CD8-positive, alpha-beta memory T cell (primary cell): Measurements from ENCODE around the gene ERC2. TPM values are rescaled to one million over a fixed set of nuclear protein-coding genes. Genes with fewer than 3 reads are reported as not detected.

ENCODE experiments used
- CTCF ChIA-PET: fragments of 350-600 bp; sonication (Branson Sonifier 250); formaldehyde crosslinking; loops from one replicate; lab custom pipeline; 2021; ENCODE audit warnings: antibody characterized with exemption; lab: Charles Lee
- POLR2A ChIA-PET: fragments of 350-600 bp; sonication (Branson Sonifier 250); formaldehyde crosslinking; loops from one replicate; lab custom pipeline; 2021; ENCODE audit warnings: antibody characterized with exemption; lab: Charles Lee
- DNase-seq, 5 donors: peaks; one replicate each; pipeline versions ENCODE4 v3.0.0 to v3.0.0-alpha.2; 2020 to 2022; ENCODE audit warnings: mixed read lengths in 1 of 5
- H3K27ac ChIP-seq: one replicate; pipeline ENCODE4 v1.7.0; 2013; ENCODE audit warnings: low read depth, mild to moderate bottlenecking, low read length, moderate library complexity
- H3K27me3 ChIP-seq: 2 replicates; pipeline ENCODE4 v1.7.0; 2013; ENCODE audit warnings: low read length, mild to moderate bottlenecking; ENCODE audit not compliant: insufficient read depth, poor library complexity, severe bottlenecking
- H3K36me3 ChIP-seq: 2 replicates; pipeline ENCODE4 v1.7.0; 2013; ENCODE audit warnings: mild to moderate bottlenecking, low read length, moderate library complexity; ENCODE audit not compliant: insufficient read depth
- H3K4me1 ChIP-seq: 2 replicates; pipeline ENCODE4 v1.7.0; 2013; ENCODE audit warnings: mild to moderate bottlenecking, low read length, moderate library complexity; ENCODE audit not compliant: insufficient read depth
- H3K4me3 ChIP-seq: 2 replicates; pipeline ENCODE4 v1.7.0; 2013; ENCODE audit warnings: mild to moderate bottlenecking, low read length
- H3K9me3 ChIP-seq: 2 replicates; pipeline ENCODE4 v1.7.0; 2013; ENCODE audit warnings: mild to moderate bottlenecking, low read length
- H3K27ac Mint-ChIP-seq, 8 donors: one replicate each; pipeline ENCODE4 v1.8.0; 2020 to 2021; ENCODE audit warnings: mixed read lengths in 8 of 8, mild to moderate bottlenecking in 6 of 8, inconsistent platforms in 3 of 8, moderate library complexity in 3 of 8
- H3K27me3 Mint-ChIP-seq, 2 donors: one replicate each; pipeline ENCODE4 v1.8.0; 2020 to 2021; ENCODE audit warnings: mixed read lengths in 2 of 2, mild to moderate bottlenecking in 1 of 2, moderate library complexity in 1 of 2
- H3K36me3 Mint-ChIP-seq, 3 donors: one replicate each; pipeline ENCODE4 v1.8.0; 2020 to 2021; ENCODE audit warnings: mixed read lengths in 3 of 3, inconsistent platforms in 1 of 3, mild to moderate bottlenecking in 1 of 3
- H3K4me1 Mint-ChIP-seq, 3 donors: one replicate each; pipeline ENCODE4 v1.8.0; 2020 to 2021; ENCODE audit warnings: mixed read lengths in 3 of 3, inconsistent platforms in 1 of 3, mild to moderate bottlenecking in 1 of 3
- H3K4me3 Mint-ChIP-seq, 7 donors: one replicate each; pipeline ENCODE4 v1.8.0; 2020 to 2021; ENCODE audit warnings: mixed read lengths in 7 of 7, mild to moderate bottlenecking in 6 of 7, moderate library complexity in 4 of 7, inconsistent platforms in 2 of 7
- H3K9me3 Mint-ChIP-seq, 5 donors: one replicate each; pipeline ENCODE4 v1.8.0; 2020 to 2022; ENCODE audit warnings: mixed read lengths in 5 of 5, mild to moderate bottlenecking in 3 of 5, moderate library complexity in 2 of 5, inconsistent platforms in 1 of 5
- polyA plus RNA-seq: library from polyadenylated mRNA; unstranded; fragments of 300-500 nt; fragmentation: Illumina TruSeq; gene quantifications from one replicate; pipeline ENCODE4 v1.2.3, GENCODE V29; 2021
- total RNA-seq, 2 experiments: library from RNA; stranded (reverse); gene quantifications; one replicate each; pipeline ENCODE4 v1.2.3, GENCODE V29; 2021

ERC2 gene
- total and polyA plus RNA-seq, 3 experiments from 2014 or later: not detected

GRCh38 chr3:55468251-55468650, 1000.0 kb downstream of the ERC2 start:
- H3K27me3 Mint-ChIP-seq: peaks cover 5 to 9% of the 10 kb centered on the region in 2 donors
- POLR2A ChIA-PET: no interaction called here

GRCh38 chr3:55467099-55467498, 1001.2 kb downstream of the ERC2 start:
- Mint-ChIP-seq H3K36me3 (no peaks in the 10 kb centered on the region), H3K27ac (no peak overlapping the region), H3K27me3 (peaks cover 0 to 5% of the 10 kb centered on the region in 2 donors), H3K9me3 (peaks cover 0 to 5% (median 1%) of the 10 kb centered on the region in 5 donors), H3K4me1 (no peaks in the 10 kb centered on the region), H3K4me3 (no peak overlapping the region)
- Histone ChIP-seq H3K27ac (no peak overlapping the region), H3K4me3 (no peak overlapping the region), H3K9me3 (no peaks in the 10 kb centered on the region), H3K36me3 (no peaks in the 10 kb centered on the region), H3K27me3 (no peaks in the 10 kb centered on the region), H3K4me1 (no peaks in the 10 kb centered on the region)
- ChIA-PET POLR2A (no interaction called here), CTCF (no interaction called here)
- DNase-seq: no peak

More at GRCh38 chr3:55468251-55468650, 1000.0 kb downstream of the ERC2 start:
- Histone ChIP-seq H3K9me3 (no peaks in the 10 kb centered on the region), H3K4me3 (no peak overlapping the region), H3K27me3 (no peaks in the 10 kb centered on the region), H3K27ac (no peak overlapping the region), H3K4me1 (no peaks in the 10 kb centered on the region), H3K36me3 (no peaks in the 10 kb centered on the region)
- Mint-ChIP-seq H3K36me3 (no peaks in the 10 kb centered on the region), H3K27ac (no peak overlapping the region), H3K4me1 (no peaks in the 10 kb centered on the region), H3K4me3 (no peak overlapping the region), H3K9me3 (peaks cover 0 to 6% (median 0%) of the 10 kb centered on the region in 5 donors)
- no peak for DNase-seq
- CTCF ChIA-PET: no interaction called here

DNA sequence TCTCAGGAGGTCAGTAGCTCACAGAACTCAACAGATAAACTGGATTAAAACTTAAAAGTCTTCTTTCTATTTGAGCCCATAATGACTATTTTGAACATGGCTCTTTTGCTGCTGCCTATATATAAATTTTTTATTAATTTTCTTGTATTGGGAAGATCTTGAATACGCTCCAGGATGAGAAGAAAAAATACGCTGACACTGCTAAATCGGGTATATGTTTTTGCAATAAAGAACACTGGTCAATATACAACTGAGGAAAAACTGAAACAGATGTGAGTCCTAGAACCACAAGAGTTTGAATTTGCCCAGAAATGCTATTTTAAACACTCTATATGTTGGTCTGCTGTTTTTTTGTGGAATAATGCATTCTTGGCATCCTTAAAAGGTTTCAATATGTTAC, 1001.7 kb downstream of the ERC2 start:
- POLR2A ChIA-PET: no interaction called here
- Histone ChIP-seq H3K27me3 (no peaks in the 10 kb centered on the region), H3K4me1 (no peaks in the 10 kb centered on the region), H3K36me3 (no peaks in the 10 kb centered on the region), H3K9me3 (no peaks in the 10 kb centered on the region), H3K27ac (no peak overlapping the region), H3K4me3 (no peak overlapping the region)
- Mint-ChIP-seq H3K27me3 (peaks cover 0 to 3% of the 10 kb centered on the region in 2 donors), H3K9me3 (peaks cover 0 to 2% (median 1%) of the 10 kb centered on the region in 5 donors), H3K36me3 (no peaks in the 10 kb centered on the region), H3K27ac (no peak overlapping the region), H3K4me1 (no peaks in the 10 kb centered on the region), H3K4me3 (no peak overlapping the region)
- no peak for DNase-seq
- CTCF ChIA-PET: no interaction called here

GRCh38 chr3:55461896-55462295, 1006.4 kb downstream of the ERC2 start:
- Mint-ChIP-seq H3K36me3 (peaks cover 0 to 2% (median 0%) of the 10 kb centered on the region in 3 donors), H3K9me3 (peaks cover 0 to 8% (median 3%) of the 10 kb centered on the region in 5 donors), H3K27ac (no peak overlapping the region), H3K4me1 (no peaks in the 10 kb centered on the region), H3K27me3 (peaks cover 0 to 3% of the 10 kb centered on the region in 2 donors), H3K4me3 (no peak overlapping the region)
- Histone ChIP-seq H3K4me3 (no peak overlapping the region), H3K4me1 (no peaks in the 10 kb centered on the region), H3K27me3 (no peaks in the 10 kb centered on the region), H3K9me3 (no peaks in the 10 kb centered on the region), H3K36me3 (no peaks in the 10 kb centered on the region), H3K27ac (no peak overlapping the region)
- CTCF ChIA-PET: no interaction called here
- no peak for DNase-seq
- POLR2A ChIA-PET: no interaction called here

GRCh38 chr3:55459838-55460237, 1008.4 kb downstream of the ERC2 start:
- Histone ChIP-seq H3K4me3 (no peak overlapping the region), H3K27ac (no peak overlapping the region), H3K27me3 (no peaks in the 10 kb centered on the region), H3K36me3 (no peaks in the 10 kb centered on the region), H3K9me3 (no peaks in the 10 kb centered on the region), H3K4me1 (no peaks in the 10 kb centered on the region)
- ChIA-PET CTCF (no interaction called here), POLR2A (no interaction called here)
- no peak overlapping the region for H3K4me3 Mint-ChIP-seq
- peaks cover 0 to 8% (median 3%) of the 10 kb centered on the region in 5 donors for H3K9me3 Mint-ChIP-seq
- H3K27ac Mint-ChIP-seq: no peak overlapping the region
- H3K4me1 Mint-ChIP-seq: no peaks in the 10 kb centered on the region
- no peak for DNase-seq
- H3K27me3 Mint-ChIP-seq: peaks cover 0 to 5% of the 10 kb centered on the region in 2 donors
- H3K36me3 Mint-ChIP-seq: peaks cover 0 to 2% (median 0%) of the 10 kb centered on the region in 3 donors

Other genes starting within 250 kb of the ERC2 start
- 10 to 100 TPM; 35.7 to 38.7 TPM for gene CCDC66, start 88.7 kb upstream of the ERC2 start, total RNA-seq
- gene CCDC66, start 88.7 kb upstream of the ERC2 start, polyA plus RNA-seq: 25.0 TPM
- gene TASOR, start 214.8 kb upstream of the ERC2 start, total RNA-seq: 10 to 100 TPM; 60.7 to 62.7 TPM
- gene TASOR, start 214.8 kb upstream of the ERC2 start, polyA plus RNA-seq: 34.7 TPM